HG03575 (cell line): ENCODE results near the gene GPR35.

Experiments
- ATAC-seq: cut with Tn5 transposase; IDR thresholded peaks from one replicate; pipeline ENCODE4 v1.9.1; 2021; ENCODE audit not compliant: unreplicated experiment, insufficient number of reproducible peaks, low FRiP score; ENCODE audit errors: extremely low read depth

GPR35 gene

GRCh38 chr2:240588006-240588655 lies 37.1 kb upstream of the GPR35 start:
- no peak for ATAC-seq

DNA sequence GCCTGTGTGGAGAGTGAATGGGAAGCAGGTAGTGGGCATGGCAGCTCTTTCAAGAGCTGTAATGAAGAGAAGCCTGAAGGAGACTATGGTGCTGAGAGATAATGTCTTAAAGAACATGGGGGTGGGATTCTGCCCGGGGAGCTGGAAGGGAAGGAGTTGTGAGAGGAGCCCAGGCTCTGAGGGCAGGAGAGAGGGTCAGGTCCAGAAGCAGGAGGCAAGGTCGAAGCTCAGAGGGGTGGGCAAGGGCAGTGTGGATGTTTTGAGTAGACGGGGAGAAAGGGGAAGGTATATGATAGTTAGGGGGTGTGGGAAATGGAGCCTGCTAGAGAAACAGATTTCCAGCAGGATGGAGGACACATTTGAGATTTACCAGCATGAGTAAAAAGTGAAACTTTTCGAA lies 36.6 kb upstream of the GPR35 start:
- ATAC-seq = no peak

DNA sequence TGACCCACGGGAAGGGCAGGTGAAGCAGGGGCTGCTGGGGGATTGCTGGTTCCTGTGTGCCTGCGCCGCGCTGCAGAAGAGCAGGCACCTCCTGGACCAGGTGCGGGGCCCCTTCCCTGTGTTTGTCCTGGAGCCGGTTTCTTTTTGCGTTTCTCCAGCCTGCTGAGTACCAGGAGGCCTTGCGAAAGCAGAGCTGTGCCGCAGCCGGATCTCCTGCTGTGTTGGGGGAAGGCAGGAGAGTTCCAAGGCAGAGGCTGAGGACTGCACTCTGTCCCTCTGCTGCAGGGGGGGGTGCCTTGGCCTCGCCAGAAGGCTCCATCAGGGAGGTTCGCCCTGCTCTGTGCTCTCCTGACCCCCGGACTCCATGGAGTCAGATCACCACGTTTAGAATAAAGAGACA lies 35.9 kb upstream of the GPR35 start:
- ATAC-seq = no peak

- no peak for ATAC-seq
Observed at GRCh38 chr2:240589850-240590525, 35.3 kb upstream of the GPR35 start.

GRCh38 chr2:240590681-240591111 lies 34.6 kb upstream of the GPR35 start:
- no peak for ATAC-seq

DNA sequence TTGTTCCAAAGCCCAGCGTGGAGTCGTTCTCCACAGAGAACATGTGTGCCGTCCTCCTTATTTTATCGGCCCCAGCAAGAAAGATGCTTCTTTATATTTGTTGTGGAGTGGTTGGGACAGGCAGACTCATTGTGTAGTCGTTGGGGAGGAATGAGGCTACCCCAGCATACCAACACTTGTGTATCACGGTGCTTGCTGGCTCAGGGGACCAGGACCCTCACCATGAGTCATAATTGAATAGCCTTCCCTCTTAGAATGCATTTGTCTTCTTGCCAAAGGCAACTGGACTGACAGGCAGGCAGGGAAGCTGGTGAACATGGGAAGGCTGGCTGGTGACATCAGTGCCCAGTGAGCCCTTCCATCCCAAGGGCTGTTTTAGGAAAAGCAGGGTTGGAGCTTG lies 34.1 kb upstream of the GPR35 start:
- no peak for ATAC-seq

- ATAC-seq = no peak
Observed at GRCh38 chr2:240591784-240592183, 33.5 kb upstream of the GPR35 start.

GRCh38 chr2:240593026-240593702 lies 32.1 kb upstream of the GPR35 start:
- ATAC-seq = no peak

DNA sequence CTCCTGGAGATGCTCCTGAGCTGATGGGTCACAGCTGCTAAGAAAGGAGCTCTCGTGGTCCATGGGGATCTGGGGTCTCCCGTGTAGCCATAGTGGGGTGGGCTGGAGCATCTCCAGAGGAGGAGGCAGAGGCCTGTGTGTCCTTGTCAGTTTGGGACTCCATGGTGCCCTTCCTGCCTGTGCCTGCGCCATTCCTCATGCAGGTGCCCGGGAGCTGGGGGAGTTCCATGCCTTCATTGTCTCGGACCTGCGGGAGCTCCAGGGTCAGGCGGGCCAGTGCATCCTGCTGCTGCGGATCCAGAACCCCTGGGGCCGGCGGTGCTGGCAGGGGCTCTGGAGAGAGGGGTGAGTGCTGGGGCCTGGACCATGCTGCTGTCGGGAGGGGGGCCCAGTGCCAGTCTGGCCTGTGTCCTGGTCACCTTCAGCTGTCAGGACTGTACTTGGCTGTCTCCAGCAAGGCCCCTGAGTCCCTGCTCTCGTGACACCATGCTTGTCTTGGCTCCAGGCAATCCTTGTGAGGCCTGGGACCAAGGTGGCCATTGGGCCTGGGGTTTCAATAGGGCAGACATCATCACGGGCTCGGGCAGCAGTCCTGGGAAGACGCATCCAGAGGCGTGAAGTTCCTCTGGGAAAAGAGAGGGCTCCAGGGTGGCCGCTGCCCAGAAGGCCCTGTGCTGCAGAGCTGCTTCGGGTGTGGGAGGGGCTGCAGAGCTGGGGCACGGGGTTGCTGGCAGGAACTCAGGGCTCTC lies 31.4 kb upstream of the GPR35 start:
- no peak for ATAC-seq

DNA sequence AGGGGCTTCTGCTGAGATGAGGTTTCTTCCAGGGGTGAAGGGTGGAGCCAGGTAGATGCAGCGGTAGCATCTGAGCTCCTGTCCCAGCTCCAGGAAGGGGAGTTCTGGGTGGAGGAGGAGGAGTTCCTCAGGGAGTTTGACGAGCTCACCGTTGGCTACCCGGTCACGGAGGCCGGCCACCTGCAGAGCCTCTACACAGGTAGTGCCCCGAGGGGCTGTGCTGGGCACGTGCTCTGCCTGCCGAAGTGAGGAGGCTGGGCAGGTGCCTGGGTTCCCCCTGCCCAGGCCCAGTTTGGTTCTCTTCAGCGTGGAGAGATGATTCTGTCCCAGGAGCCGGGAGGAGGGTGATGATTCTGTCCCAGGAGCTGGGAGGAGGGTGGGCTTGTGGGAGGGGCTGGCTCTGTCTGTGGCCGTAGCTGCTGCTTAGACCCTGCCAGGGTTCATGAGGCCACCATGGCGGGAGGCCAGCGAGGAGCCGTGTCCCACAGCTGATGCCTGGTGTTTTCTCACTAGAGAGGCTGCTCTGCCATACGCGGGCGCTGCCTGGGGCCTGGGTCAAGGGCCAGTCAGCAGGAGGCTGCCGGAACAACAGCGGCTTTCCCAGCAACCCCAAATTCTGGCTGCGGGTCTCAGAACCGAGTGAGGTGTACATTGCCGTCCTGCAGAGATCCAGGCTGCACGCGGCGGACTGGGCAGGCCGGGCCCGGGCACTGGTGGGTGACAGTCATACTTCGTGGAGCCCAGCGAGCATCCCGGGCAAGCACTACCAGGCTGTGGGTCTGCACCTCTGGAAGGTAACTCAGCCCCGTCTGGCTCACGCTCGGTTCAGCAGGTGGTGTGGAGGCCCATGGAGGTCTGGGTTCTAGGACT lies 30.5 kb upstream of the GPR35 start:
- ATAC-seq = no peak

- ATAC-seq = no peak
Observed at GRCh38 chr2:240595381-240596079, 29.8 kb upstream of the GPR35 start.

DNA sequence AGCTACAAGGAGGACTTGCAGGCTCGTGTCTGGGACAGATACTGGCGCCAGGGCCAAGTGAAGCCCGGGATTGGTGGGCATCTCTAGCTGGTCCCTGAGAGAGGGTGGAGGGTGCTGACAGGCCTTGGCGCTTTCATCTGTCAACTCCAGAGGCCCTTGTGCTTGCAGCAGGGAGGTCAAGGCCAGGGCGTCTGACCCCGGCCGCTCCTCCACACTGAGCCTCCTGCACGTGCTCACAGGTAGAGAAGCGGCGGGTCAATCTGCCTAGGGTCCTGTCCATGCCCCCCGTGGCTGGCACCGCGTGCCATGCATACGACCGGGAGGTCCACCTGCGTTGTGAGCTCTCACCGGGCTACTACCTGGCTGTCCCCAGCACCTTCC lies 29.2 kb upstream of the GPR35 start:
- no peak for ATAC-seq

DNA sequence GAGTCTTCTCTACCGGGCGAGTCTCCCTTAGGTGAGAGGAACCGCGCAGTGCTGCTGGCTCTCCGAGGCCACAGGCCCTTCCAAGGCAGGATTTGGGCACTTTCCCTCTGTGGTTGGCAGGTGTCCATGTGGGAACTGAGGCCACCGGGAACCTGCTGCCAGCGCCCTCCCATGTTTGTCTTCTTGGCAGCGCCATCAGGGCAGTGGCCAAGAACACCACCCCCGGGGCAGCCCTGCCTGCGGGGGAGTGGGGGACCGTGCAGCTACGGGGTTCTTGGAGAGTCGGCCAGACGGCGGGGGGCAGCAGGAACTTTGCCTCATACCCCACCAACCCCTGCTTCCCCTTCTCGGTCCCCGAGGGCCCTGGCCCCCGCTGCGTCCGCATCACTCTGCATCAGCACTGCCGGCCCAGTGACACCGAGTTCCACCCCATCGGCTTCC lies 28.8 kb upstream of the GPR35 start:
- no peak for ATAC-seq

- ATAC-seq = no peak
Observed at GRCh38 chr2:240597054-240597418, 28.2 kb upstream of the GPR35 start.

DNA sequence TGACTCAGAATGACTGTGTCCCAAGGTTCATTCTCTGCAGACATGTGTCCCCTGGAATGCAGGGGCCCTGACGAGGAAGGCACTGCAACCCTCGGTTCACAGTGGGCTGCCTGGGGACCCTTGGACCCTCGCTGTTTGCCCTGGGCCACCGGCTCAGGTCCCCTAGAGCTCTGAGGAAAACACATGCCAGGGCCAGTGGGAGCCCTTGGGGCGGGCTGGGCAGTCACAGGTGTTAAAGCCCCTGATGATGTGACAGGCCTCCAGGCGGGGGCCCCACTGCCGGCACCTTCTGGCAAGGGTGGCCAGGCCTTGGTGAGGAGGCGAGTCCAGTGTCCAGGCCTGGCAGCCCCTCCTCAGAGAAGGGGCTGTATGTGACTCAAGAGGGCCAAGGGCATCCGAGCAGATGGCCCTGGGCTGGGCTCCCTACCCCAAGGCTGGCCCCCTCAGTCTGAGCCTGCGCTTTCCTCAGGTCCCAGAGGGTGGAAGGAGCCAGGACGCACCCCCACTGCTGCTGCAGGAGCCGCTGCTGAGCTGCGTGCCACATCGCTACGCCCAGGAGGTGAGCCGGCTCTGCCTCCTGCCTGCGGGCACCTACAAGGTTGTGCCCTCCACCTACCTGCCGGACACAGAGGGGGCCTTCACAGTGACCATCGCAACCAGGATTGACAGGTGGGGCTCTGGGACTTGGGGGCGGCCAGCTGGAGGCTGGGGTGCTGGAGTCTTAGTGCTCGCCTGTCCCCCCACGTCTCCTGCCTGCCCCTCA lies 27.7 kb upstream of the GPR35 start:
- no peak for ATAC-seq

DNA sequence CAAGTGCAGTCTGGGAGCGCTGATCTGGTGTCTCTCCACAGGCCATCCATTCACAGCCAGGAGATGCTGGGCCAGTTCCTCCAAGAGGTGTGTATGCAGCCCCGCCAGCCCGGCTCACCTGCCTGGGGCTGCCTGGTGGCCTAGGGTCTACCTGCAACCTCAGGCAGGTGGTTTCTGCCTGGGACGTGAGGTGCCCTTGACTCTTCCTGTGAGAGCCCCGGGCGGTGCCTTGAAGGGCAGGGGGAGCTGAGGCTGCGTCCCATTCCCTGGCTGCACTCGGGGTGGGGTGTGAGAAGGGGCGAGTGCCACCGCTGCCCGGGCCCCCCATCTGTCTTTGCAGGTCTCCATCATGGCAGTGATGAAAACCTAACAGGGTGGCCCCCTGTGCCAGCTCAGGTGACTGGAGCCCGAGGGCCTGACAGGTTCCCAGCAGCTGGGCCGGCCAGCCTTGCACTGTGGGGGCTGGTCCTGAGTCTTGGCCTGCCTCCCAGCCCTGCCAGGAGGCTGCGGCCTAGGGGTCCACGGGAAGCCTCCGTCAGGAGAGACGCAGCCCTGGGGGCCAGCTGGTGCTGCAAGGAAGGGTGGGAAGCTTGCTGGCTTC lies 26.9 kb upstream of the GPR35 start:
- ATAC-seq = no peak

GRCh38 chr2:240599141-240599583 lies 26.1 kb upstream of the GPR35 start:
- ATAC-seq = no peak
